HG03378 (cell line): ENCODE measurements around the gene APRT.
"Not testable (repeated sequence)": the region's sequence is repeated elsewhere in the genome, so short reads cannot be mapped to it uniquely, and the experiment has no call there.

Source experiments
- ATAC-seq: cut with Tn5 transposase; IDR thresholded peaks from one replicate; pipeline ENCODE4 v1.9.1; 2021; ENCODE audit warnings: mild to moderate bottlenecking, moderate library complexity; ENCODE audit not compliant: unreplicated experiment

Gene APRT

GRCh38 chr16:88775825-88776224 is 35.9 kb downstream of the APRT start:
- no peak for ATAC-seq

GRCh38 chr16:88774544-88775393 is 37.0 kb downstream of the APRT start:
- no peak for ATAC-seq

- ATAC-seq = no peak
These were observed 37.9 kb downstream of the APRT start for GRCh38 chr16:88773812-88774291.

GRCh38 chr16:88772871-88773811 is 38.6 kb downstream of the APRT start:
- ATAC-seq = no peak

- ATAC-seq = not testable (repeated sequence)
These were observed 39.9 kb downstream of the APRT start for GRCh38 chr16:88771781-88772180.

GRCh38 chr16:88771294-88771772 is 40.4 kb downstream of the APRT start:
- ATAC-seq = no peak

GRCh38 chr16:88770461-88771293 is 41.1 kb downstream of the APRT start:
- ATAC-seq = no peak

GRCh38 chr16:88769617-88770460 is 41.9 kb downstream of the APRT start:
- ATAC-seq = no peak

- no peak for ATAC-seq
These were observed 43.5 kb downstream of the APRT start for GRCh38 chr16:88768071-88768783.

- ATAC-seq = no peak
These were observed 44.1 kb downstream of the APRT start for GRCh38 chr16:88767546-88768070.

- no peak for ATAC-seq
These were observed 44.8 kb downstream of the APRT start for GRCh38 chr16:88766975-88767374.

GRCh38 chr16:88764913-88765349 is 46.8 kb downstream of the APRT start:
- ATAC-seq = no peak

- ATAC-seq = no peak
These were observed 47.6 kb downstream of the APRT start for GRCh38 chr16:88764080-88764479.

GRCh38 chr16:88763502-88764053 is 48.1 kb downstream of the APRT start:
- no peak for ATAC-seq

- ATAC-seq = no peak
These were observed 48.8 kb downstream of the APRT start for GRCh38 chr16:88762941-88763340.

- ATAC-seq = no peak
These were observed 49.4 kb downstream of the APRT start for GRCh38 chr16:88762258-88762870.

GRCh38 chr16:88761830-88762229 is 49.9 kb downstream of the APRT start:
- ATAC-seq = no peak

GRCh38 chr16:88761143-88761534 is 50.6 kb downstream of the APRT start:
- ATAC-seq = no peak
